HL-60 (cell line): ENCODE measurements around the gene PHACTR3.

ENCODE experiments used
- DNase-seq, 2 experiments: peaks; one replicate each; pipeline ENCODE4 v3.0.0-alpha.2; 2010 to 2020; ENCODE audit warnings: low read depth in 1 of 2, low spot score in 1 of 2
- H3K27ac ChIP-seq: fragments of 250-450 bp; sonication (Bioruptor Pico); replicated peaks from 2 replicates; pipeline ENCODE4 v1.5.1; 2020; ENCODE audit warnings: mild to moderate bottlenecking, moderate library complexity
- H3K27me3 ChIP-seq: fragments of 250-450 bp; sonication (Bioruptor Pico); 2 replicates; pipeline ENCODE4 v1.5.1; 2021; ENCODE audit warnings: mild to moderate bottlenecking, moderate library complexity; ENCODE audit not compliant: insufficient read depth, poor library complexity, severe bottlenecking
- H3K4me3 ChIP-seq: replicated peaks from 2 replicates; pipeline ENCODE4 v1.5.1; 2011; ENCODE audit warnings: mild to moderate bottlenecking, control low read depth, low read length; ENCODE audit not compliant: insufficient read depth
- GABPA ChIP-seq: IDR thresholded peaks from 2 replicates; pipeline ENCODE4 v1.6.1; 2012; ENCODE audit warnings: low read depth
- POLR2AphosphoS5 ChIP-seq: IDR thresholded peaks from 2 replicates; pipeline ENCODE4 v1.6.1; 2012; ENCODE audit warnings: low read depth
- SPI1 ChIP-seq: IDR thresholded peaks from 2 replicates; pipeline ENCODE4 v1.6.1; 2012; ENCODE audit warnings: low read depth, mild to moderate bottlenecking, borderline replicate concordance
- TF ChIP-seq, protein P1 (sequence below): IDR thresholded peaks from 2 replicates; pipeline ENCODE4 v1.6.1; 2012; ENCODE audit warnings: low read depth; ENCODE audit not compliant: insufficient replicate concordance
- TF ChIP-seq, protein P2 (sequence below): IDR thresholded peaks from one replicate; pipeline ENCODE4 v1.5.1; 2011; ENCODE audit warnings: low read length, control low read depth, inconsistent platforms; ENCODE audit not compliant: insufficient read depth

The PHACTR3 gene

DNA sequence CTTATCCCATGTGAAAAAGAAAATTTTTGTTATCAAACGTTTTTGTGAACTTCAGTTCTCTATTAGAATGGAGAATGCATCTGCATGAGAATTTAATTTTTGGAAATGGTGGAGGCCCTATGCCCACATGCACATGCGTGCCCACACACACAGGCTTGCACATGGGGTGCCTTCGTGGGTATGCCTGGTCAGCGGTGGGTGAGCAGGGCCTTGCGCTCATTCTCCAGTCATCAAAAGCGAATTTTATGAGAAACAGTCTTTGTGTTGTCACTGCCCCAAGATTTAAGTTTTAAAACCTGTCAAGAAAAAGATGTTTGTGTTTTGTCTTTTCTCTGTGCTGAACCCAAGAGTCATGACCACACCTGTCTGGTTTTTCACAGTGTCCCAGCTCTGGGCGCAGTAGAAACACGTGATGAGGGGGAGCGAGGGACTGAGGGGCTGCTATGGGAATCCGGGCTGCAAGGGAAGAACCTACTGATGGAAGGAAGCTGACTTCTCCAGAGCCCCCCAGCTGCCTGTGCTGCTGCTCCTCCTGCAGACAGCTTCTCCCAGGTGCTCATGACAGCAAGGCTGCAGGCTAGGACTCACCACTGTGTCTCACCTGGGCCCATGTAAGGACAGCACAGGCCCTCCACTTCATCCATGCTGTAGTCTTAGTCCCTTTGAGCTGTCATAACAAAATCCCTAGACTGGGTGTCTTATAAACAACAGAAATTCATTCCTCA lies 175.5 kb downstream of the PHACTR3 start:
- H3K27ac ChIP-seq: no peak overlapping the region
- no peak overlapping the region for H3K4me3 ChIP-seq
- TF ChIP-seq SPI1 (no peak), GABPA (no peak), POLR2AphosphoS5 (no peak)
- TF ChIP-seq, protein P1, sequence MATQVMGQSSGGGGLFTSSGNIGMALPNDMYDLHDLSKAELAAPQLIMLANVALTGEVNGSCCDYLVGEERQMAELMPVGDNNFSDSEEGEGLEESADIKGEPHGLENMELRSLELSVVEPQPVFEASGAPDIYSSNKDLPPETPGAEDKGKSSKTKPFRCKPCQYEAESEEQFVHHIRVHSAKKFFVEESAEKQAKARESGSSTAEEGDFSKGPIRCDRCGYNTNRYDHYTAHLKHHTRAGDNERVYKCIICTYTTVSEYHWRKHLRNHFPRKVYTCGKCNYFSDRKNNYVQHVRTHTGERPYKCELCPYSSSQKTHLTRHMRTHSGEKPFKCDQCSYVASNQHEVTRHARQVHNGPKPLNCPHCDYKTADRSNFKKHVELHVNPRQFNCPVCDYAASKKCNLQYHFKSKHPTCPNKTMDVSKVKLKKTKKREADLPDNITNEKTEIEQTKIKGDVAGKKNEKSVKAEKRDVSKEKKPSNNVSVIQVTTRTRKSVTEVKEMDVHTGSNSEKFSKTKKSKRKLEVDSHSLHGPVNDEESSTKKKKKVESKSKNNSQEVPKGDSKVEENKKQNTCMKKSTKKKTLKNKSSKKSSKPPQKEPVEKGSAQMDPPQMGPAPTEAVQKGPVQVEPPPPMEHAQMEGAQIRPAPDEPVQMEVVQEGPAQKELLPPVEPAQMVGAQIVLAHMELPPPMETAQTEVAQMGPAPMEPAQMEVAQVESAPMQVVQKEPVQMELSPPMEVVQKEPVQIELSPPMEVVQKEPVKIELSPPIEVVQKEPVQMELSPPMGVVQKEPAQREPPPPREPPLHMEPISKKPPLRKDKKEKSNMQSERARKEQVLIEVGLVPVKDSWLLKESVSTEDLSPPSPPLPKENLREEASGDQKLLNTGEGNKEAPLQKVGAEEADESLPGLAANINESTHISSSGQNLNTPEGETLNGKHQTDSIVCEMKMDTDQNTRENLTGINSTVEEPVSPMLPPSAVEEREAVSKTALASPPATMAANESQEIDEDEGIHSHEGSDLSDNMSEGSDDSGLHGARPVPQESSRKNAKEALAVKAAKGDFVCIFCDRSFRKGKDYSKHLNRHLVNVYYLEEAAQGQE: no peak
- TF ChIP-seq, protein P2, sequence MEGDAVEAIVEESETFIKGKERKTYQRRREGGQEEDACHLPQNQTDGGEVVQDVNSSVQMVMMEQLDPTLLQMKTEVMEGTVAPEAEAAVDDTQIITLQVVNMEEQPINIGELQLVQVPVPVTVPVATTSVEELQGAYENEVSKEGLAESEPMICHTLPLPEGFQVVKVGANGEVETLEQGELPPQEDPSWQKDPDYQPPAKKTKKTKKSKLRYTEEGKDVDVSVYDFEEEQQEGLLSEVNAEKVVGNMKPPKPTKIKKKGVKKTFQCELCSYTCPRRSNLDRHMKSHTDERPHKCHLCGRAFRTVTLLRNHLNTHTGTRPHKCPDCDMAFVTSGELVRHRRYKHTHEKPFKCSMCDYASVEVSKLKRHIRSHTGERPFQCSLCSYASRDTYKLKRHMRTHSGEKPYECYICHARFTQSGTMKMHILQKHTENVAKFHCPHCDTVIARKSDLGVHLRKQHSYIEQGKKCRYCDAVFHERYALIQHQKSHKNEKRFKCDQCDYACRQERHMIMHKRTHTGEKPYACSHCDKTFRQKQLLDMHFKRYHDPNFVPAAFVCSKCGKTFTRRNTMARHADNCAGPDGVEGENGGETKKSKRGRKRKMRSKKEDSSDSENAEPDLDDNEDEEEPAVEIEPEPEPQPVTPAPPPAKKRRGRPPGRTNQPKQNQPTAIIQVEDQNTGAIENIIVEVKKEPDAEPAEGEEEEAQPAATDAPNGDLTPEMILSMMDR: no peak
- no peak for DNase-seq
- H3K27me3 ChIP-seq: no peaks in the 10 kb centered on the region

DNA sequence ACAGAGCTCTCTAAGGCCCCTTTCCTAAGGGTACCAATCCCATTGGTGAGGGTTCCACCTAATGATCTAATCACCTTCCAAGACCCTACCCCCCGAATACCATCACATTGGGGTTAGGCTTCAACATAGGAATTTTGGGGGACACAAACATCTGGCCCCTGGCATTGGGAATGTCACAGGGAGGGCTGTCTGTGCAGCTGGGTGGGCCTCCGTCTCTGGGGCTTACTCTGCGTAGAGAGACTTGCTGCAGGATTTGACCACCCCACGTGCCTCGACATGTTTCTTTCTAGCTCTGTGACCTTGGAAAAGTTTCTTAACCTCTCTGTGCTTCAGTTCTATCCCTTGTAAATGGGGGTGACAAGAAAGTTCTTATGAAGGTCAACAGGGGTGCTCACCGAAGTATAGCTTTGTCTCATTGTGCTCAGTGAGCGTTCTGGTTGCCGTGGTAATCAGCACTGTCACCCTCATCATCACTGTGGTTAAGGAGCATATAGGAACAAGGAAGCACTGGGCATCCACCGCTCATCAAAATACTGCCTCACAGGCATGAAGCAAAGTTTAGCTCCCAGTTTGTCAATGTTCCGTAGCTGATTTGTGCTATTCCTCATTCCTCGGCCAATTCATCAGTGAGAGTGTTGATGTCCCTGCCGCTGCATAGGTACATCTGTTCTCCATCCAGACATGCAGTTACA lies 176.3 kb downstream of the PHACTR3 start:
- Histone ChIP-seq H3K27me3 (no peaks in the 10 kb centered on the region), H3K27ac (no peak overlapping the region), H3K4me3 (no peak overlapping the region)
- no peak for TF ChIP-seq GABPA
- no peak for TF ChIP-seq SPI1
- TF ChIP-seq, protein P2: no peak
- TF ChIP-seq, protein P1: no peak
- no peak for TF ChIP-seq POLR2AphosphoS5
- DNase-seq: no peak

DNA sequence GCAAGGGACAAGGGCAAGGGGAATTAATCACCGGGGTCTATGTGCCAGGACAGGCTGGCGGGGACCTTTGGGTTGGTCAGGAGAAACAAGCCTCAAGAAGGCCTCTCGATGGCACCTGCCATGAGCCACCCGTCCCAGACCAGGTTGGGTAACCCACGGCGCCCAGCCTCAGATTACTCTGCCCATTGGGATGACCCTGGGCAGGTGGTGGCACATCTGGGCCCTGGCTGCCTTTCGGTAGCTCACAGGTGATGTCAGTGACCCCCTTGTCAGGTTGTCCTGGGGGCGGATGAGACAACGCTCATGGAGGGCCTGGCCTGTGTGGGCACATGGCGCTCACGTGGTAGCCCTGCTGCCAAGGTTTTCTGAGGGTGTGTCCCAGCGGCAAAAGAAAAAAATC lies 176.9 kb downstream of the PHACTR3 start:
- TF ChIP-seq SPI1 (no peak), GABPA (no peak), POLR2AphosphoS5 (no peak)
- TF ChIP-seq, protein P1: no peak
- TF ChIP-seq, protein P2: no peak
- DNase-seq: no peak
- Histone ChIP-seq H3K27ac (no peak overlapping the region), H3K4me3 (no peak overlapping the region), H3K27me3 (no peaks in the 10 kb centered on the region)
